ENCODE results near the gene CD300LD.

Gene CD300LD

GRCh38 chr17:74592087-74592990, at the start of gene CD300LD:
CD300LD (minus strand) TSS chr17:74592283; CDS start chr17:74592202, 81 bp downstream.
- no peaks in the 10 kb centered on the region for H3K9me3 ChIP-seq (ENCODE audit: low read length)
- TF ChIP-seq CTCF (IDR thresholded peaks at IDR 0.05; ENCODE audit: low read length), result no peak
- no peaks in the 10 kb centered on the region for H3K27me3 ChIP-seq (ENCODE audit: insufficient read depth, low read length)
- no peaks in the 10 kb centered on the region for H3F3A ChIP-seq (ENCODE audit: insufficient read depth, low read length)
- H3K4me1 ChIP-seq (ENCODE audit: insufficient read depth, low read length, severe bottlenecking), result no peaks in the 10 kb centered on the region
- no peaks in the 10 kb centered on the region for H3K9me2 ChIP-seq (ENCODE audit: low read depth, low read length)
- no peak within 1 kb of the TSS for H3K9ac ChIP-seq (ENCODE audit: low read length)
- H3K4me2 ChIP-seq (ENCODE audit: low read length), result no peak within 1 kb of the TSS
- no peaks in the 10 kb centered on the region for H4K20me1 ChIP-seq (ENCODE audit: insufficient read depth, low read length)
- no peak within 1 kb of the TSS for H2AFZ ChIP-seq (ENCODE audit: low read length)
- H3K36me3 ChIP-seq (ENCODE audit: insufficient read depth, low read length), result no peaks in the 10 kb centered on the region
- no peaks in the 10 kb centered on the region for H3K79me2 ChIP-seq (ENCODE audit: insufficient read depth, low read length)
- H3K27ac ChIP-seq (ENCODE audit: low read depth, low read length, poor library complexity, severe bottlenecking), result no peak within 1 kb of the TSS
- H3K4me3 ChIP-seq (ENCODE audit: low read depth, low read length, poor library complexity, severe bottlenecking), result no peak within 1 kb of the TSS

- H3K4me1 ChIP-seq (ENCODE audit: insufficient read depth, low read length, severe bottlenecking), result no peaks in the 10 kb centered on the region
- no peaks in the 10 kb centered on the region for H3F3A ChIP-seq (ENCODE audit: insufficient read depth, low read length)
- no peak overlapping the region for H3K4me3 ChIP-seq (ENCODE audit: low read depth, low read length, poor library complexity, severe bottlenecking)
- H2AFZ ChIP-seq (ENCODE audit: low read length), result no peak overlapping the region
- H3K9ac ChIP-seq (ENCODE audit: low read length), result no peak overlapping the region
- no peak for TF ChIP-seq EZH2 (IDR thresholded peaks at IDR 0.05; ENCODE audit: borderline replicate concordance, low read length)
- no peak for TF ChIP-seq CTCF (IDR thresholded peaks at IDR 0.05; ENCODE audit: low read length)
- no peaks in the 10 kb centered on the region for H3K36me3 ChIP-seq (ENCODE audit: insufficient read depth, low read length)
- no peaks in the 10 kb centered on the region for H3K9me3 ChIP-seq (ENCODE audit: low read length)
- no peak overlapping the region for H3K4me2 ChIP-seq (ENCODE audit: low read length)
- H3K27me3 ChIP-seq (ENCODE audit: insufficient read depth, low read length), result no peaks in the 10 kb centered on the region
- no peaks in the 10 kb centered on the region for H3K79me2 ChIP-seq (ENCODE audit: insufficient read depth, low read length)
- no peaks in the 10 kb centered on the region for H4K20me1 ChIP-seq (ENCODE audit: insufficient read depth, low read length)
- H3K27ac ChIP-seq (ENCODE audit: low read depth, low read length, poor library complexity, severe bottlenecking), result no peak overlapping the region
- H3K9me2 ChIP-seq (ENCODE audit: low read depth, low read length), result no peaks in the 10 kb centered on the region
These were observed 49.3 kb upstream of the CD300LD start for GRCh38 chr17:74641224-74641957.

GRCh38 chr17:74639704-74640151, 47.6 kb upstream of the CD300LD start:
- no peaks in the 10 kb centered on the region for H3K36me3 ChIP-seq (ENCODE audit: insufficient read depth, low read length)

More at GRCh38 chr17:74639704-74640151, 47.6 kb upstream of the CD300LD start:
- Histone ChIP-seq H3K9me2 (ENCODE audit: low read depth, low read length) (no peaks in the 10 kb centered on the region), H3K4me2 (ENCODE audit: low read length) (no peak overlapping the region), H3K27me3 (ENCODE audit: insufficient read depth, low read length) (no peaks in the 10 kb centered on the region), H3K79me2 (ENCODE audit: insufficient read depth, low read length) (no peaks in the 10 kb centered on the region), H3K27ac (ENCODE audit: low read depth, low read length, poor library complexity, severe bottlenecking) (no peak overlapping the region), H3K9me3 (ENCODE audit: low read length) (no peaks in the 10 kb centered on the region), H3F3A (ENCODE audit: insufficient read depth, low read length) (no peaks in the 10 kb centered on the region), H4K20me1 (ENCODE audit: insufficient read depth, low read length) (no peaks in the 10 kb centered on the region), H3K4me1 (ENCODE audit: insufficient read depth, low read length, severe bottlenecking) (no peaks in the 10 kb centered on the region), H2AFZ (ENCODE audit: low read length) (no peak overlapping the region), H3K4me3 (ENCODE audit: low read depth, low read length, poor library complexity, severe bottlenecking) (no peak overlapping the region), H3K9ac (ENCODE audit: low read length) (no peak overlapping the region)
- TF ChIP-seq EZH2 (IDR thresholded peaks at IDR 0.05; ENCODE audit: borderline replicate concordance, low read length), result no peak
- no peak for TF ChIP-seq CTCF (IDR thresholded peaks at IDR 0.05; ENCODE audit: low read length)
